Activated CD8-positive, alpha-beta memory T cell treated with anti-CD3 and anti-CD28 coated beads for 36 hours (primary cell): Measurements from ENCODE around the gene RGCC. TPM values are rescaled to one million over a fixed set of nuclear protein-coding genes. Genes with fewer than 3 reads are reported as not detected.
"Not testable (repeated sequence)": the region's sequence is repeated elsewhere in the genome, so short reads cannot be mapped to it uniquely, and the experiment has no call there.

Experiments
- CTCF ChIA-PET: fragments of 350-600 bp; sonication (Branson Sonifier 250); formaldehyde crosslinking; loops from one replicate; lab custom pipeline; 2021; ENCODE audit warnings: antibody characterized with exemption; lab: Charles Lee
- POLR2A ChIA-PET: fragments of 350-600 bp; sonication (Branson Sonifier 250); formaldehyde crosslinking; loops from one replicate; lab custom pipeline; 2021; ENCODE audit warnings: antibody characterized with exemption; lab: Charles Lee
- total RNA-seq, 2 experiments: library from RNA; stranded (reverse); gene quantifications; one replicate each; pipeline ENCODE4 v1.2.3, GENCODE V29; 2021

The RGCC gene
- total RNA-seq, 2 experiments from 2014 or later: 128 to 129 TPM

GRCh38 chr13:41502673-41503072 lies 45.3 kb downstream of the RGCC start:
- ChIA-PET CTCF (no interaction called here), POLR2A (no interaction called here)

- CTCF ChIA-PET: no interaction called here
Observed at GRCh38 chr13:41503356-41503755, 46.0 kb downstream of the RGCC start.

GRCh38 chr13:41504657-41505056 lies 47.3 kb downstream of the RGCC start:
- CTCF ChIA-PET, POLR2A ChIA-PET: not testable (repeated sequence)

More at GRCh38 chr13:41503356-41503755, 46.0 kb downstream of the RGCC start:
- POLR2A ChIA-PET: no interaction called here

GRCh38 chr13:41505209-41505835 lies 48.0 kb downstream of the RGCC start:
- POLR2A ChIA-PET: no interaction called here
- CTCF ChIA-PET: no interaction called here

- ChIA-PET POLR2A (no interaction called here), CTCF (no interaction called here)
Observed at GRCh38 chr13:41506312-41506711, 49.0 kb downstream of the RGCC start.

GRCh38 chr13:41509971-41510370 lies 52.6 kb downstream of the RGCC start:
- ChIA-PET CTCF (no interaction called here), POLR2A (no interaction called here)

GRCh38 chr13:41511827-41512226 lies 54.5 kb downstream of the RGCC start:
- ChIA-PET CTCF (no interaction called here), POLR2A (no interaction called here)

GRCh38 chr13:41512441-41512840 lies 55.1 kb downstream of the RGCC start:
- POLR2A ChIA-PET: no interaction called here
- CTCF ChIA-PET: no interaction called here

- CTCF ChIA-PET: no interaction called here
- POLR2A ChIA-PET: no interaction called here
Observed at GRCh38 chr13:41513600-41513999, 56.2 kb downstream of the RGCC start.

- CTCF ChIA-PET: no interaction called here
- POLR2A ChIA-PET: no interaction called here
Observed at GRCh38 chr13:41514853-41515395, 57.6 kb downstream of the RGCC start.

- CTCF ChIA-PET: no interaction called here
- POLR2A ChIA-PET: no interaction called here
Observed at GRCh38 chr13:41515491-41516139, 58.3 kb downstream of the RGCC start.

GRCh38 chr13:41516166-41516565 lies 58.8 kb downstream of the RGCC start:
- CTCF ChIA-PET: no interaction called here

GRCh38 chr13:41516760-41517159 lies 59.4 kb downstream of the RGCC start:
- CTCF ChIA-PET: no interaction called here
- POLR2A ChIA-PET: no interaction called here

More at GRCh38 chr13:41516166-41516565, 58.8 kb downstream of the RGCC start:
- POLR2A ChIA-PET: no interaction called here

GRCh38 chr13:41520016-41520659 lies 62.8 kb downstream of the RGCC start:
- ChIA-PET CTCF (no interaction called here), POLR2A (no interaction called here)

Other genes with a start within 250 kb of the RGCC start
- 10 to 100 TPM; 18.0 to 19.1 TPM for gene MTRF1, start 194.0 kb upstream of the RGCC start, total RNA-seq
- 10 to 100 TPM; 21.5 to 21.7 TPM for gene NAA16, start 146.3 kb upstream of the RGCC start, total RNA-seq